Umbilical cord (tissue), 2 donors: ENCODE data around the gene ADCY4. TPM values are rescaled to one million over a fixed set of nuclear protein-coding genes. Genes with fewer than 3 reads are reported as not detected.
"Not testable (repeated sequence)": the region's sequence is repeated elsewhere in the genome, so short reads cannot be mapped to it uniquely, and the experiment has no call there.

Source experiments
- DNase-seq: peaks from one replicate; pipeline ENCODE4 v3.0.0-alpha.2; 2015; ENCODE audit warnings: low spot score
- total RNA-seq: library from RNA; depleted of rRNA; stranded (reverse); fragments of >200 nt; gene quantifications from one replicate; pipeline ENCODE4 v1.2.3, GENCODE V29; 2014; ENCODE audit warnings: low replicate concordance; ENCODE audit not compliant: insufficient read depth

ADCY4 gene
- total RNA-seq, 1 donor from 2014 or later, result 8.2 TPM

DNA sequence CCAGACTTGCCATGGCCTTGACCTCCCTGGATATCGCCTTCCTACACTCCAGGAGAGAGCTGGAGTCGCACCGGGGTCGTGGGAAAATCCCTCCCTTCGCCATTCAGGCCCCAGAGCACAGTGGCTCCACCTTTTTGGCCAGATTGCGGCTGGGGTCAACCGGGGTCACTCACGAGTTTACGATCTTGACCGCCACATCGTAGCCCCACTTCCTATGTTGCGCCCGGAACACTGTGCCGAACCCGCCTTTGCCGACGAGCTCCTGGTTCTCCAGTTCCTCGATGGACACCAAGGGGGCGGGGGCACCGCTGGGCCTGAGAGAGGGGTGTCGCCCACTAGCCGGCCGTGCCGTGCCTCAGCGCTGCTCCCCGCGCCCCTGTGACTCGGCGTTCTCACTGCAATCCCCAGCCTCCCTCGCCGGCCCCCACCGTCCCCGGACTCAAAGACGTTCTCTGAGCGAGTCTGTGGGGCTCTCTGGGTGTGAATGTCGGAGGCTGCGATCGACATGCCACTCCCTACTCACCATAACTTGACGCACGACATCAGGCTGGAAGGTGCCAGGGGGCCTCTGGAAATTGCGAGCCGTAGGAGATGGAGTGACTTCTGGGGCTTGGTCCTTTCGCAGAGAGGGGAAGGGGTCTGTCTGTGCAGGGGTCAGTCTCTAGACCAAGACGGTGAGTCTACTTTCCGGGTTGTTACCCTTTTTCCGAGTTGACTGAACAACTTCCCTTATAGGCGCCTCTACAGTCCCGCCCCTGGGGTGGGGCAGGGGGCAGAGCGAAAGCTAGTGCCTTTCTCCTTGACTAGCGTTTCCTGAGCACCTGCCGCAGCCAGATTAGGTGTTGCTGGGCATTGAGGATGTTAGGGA is 4.6 kb upstream of the ADCY4 start, which contains the start of gene RIPK3:
Gene RIPK3, minus strand, starts transcription at position 708 of the 868 bp plus-strand sequence. Its CDS starts 165 bp downstream, at position 543.
- DNase-seq, result peak; percentile 49

GRCh38 chr14:24338843-24339242 is 4.0 kb upstream of the ADCY4 start:
- no peak for DNase-seq

GRCh38 chr14:24337824-24338175 is 2.9 kb upstream of the ADCY4 start:
- DNase-seq, result no peak

DNA sequence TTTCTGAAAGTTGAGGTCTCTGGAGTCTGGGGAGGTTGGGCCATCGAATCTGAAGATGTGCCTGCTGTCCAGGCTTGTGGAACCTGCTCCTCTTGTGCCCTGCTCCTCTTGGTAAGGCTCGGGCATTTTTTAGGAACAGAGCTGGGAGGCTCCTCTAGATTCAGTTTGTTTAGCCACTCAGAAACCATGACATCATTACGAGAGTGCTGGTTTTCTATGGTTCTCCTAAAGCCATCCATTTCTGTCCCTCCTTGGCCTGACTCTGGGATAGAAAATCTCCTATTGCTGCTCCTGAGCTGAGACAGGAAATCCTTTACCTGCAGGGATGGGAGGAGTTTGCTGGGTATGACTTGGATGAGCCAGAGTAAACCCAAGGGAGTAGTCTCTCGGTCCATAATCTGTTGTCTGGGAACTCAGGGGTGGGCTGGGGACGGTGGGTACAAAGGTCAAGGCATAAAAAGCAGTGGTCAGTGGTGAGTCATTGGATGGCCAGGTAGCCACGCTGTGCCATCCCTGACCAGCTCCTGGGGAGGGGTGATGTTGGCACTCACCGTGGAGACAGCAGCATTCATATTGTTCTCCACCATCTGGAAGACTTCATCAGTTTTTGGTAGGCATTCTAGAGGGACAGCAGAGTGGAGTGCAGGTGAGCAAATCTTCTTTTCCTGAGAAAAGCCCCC is 2.4 kb upstream of the ADCY4 start:
- no peak for DNase-seq

GRCh38 chr14:24335461-24336171 is 745 bp upstream of the ADCY4 start:
- peak; percentile 56 for DNase-seq

GRCh38 chr14:24332268-24332993 is 2.4 kb downstream of the ADCY4 start:
- peak; percentile 71 for DNase-seq

- no peak for DNase-seq
These were observed 3.1 kb downstream of the ADCY4 start for GRCh38 chr14:24331731-24332267.

- no peak for DNase-seq
These were observed 3.7 kb downstream of the ADCY4 start for GRCh38 chr14:24330973-24331674.

DNA sequence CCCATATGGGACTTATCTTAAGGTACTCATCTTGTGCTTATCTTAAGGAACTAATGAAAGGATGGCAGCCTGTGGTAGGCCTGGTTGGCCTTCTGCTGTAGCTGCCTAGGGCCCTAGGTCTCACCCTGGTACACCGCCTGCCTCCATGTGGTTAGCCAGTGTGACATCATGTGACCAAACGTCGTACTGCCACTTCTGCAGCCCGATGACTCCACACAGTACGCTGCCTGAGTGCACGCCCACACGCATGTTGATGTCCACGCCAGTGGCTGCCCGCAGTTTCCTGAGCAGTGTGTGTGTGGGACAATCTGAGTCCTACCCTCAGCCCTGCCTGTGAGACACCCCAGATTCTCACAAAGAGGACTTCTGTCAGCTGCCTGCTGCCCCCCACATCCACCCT is 5.1 kb downstream of the ADCY4 start:
- DNase-seq, result no peak

DNA sequence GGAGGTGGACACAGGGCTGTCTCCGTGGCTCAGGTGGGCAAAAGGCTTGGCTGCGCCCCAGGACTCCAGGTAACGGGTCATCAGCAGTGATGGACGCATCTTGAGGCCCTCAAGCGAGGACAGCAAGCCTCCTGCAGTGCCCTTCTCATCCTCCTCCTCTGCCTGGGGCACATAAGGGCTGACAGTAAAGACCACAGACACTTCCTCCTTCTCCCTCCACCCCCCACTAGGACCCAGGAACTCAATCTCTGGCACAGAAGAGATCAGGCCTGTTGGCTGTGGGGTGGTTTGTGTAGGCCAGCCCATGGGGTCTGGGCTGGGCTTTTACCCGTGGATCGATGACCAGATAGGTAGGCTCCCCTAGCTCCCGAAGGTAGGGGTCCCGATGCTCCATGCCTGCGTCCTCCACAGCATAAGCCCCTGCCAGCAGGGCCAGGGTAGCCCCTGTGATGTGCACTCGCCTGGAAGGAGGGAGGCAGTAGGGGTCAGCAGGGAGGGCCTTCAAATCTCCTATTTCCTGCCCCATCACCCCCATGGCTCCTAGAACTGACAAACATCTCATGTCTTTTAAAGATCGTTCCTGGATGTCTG is 5.7 kb downstream of the ADCY4 start:
- DNase-seq, result no peak

DNA sequence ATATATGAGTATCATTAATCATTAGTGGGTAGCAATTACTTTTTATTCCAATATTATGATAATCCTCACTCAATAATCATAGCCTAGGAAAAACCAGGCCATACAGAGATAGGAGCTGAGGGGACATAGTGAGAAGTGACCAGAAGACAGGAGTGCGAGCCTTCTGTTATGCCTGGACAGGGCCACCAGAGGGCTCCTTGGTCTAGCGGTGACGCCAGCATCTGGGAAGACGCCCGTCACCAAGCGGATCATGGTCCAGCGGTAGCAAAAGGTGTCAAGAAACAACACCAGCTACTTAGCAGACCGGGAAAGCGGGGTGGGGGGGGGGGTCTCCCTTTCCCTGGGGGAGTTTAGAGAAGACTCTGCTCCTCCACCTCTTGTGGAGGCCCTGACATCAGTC is 7.0 kb downstream of the ADCY4 start:
- not testable (repeated sequence) for DNase-seq

- DNase-seq, result no peak
These were observed 7.6 kb downstream of the ADCY4 start for GRCh38 chr14:24327303-24327702.

GRCh38 chr14:24325963-24326362 is 8.9 kb downstream of the ADCY4 start:
- DNase-seq, result no peak

DNA sequence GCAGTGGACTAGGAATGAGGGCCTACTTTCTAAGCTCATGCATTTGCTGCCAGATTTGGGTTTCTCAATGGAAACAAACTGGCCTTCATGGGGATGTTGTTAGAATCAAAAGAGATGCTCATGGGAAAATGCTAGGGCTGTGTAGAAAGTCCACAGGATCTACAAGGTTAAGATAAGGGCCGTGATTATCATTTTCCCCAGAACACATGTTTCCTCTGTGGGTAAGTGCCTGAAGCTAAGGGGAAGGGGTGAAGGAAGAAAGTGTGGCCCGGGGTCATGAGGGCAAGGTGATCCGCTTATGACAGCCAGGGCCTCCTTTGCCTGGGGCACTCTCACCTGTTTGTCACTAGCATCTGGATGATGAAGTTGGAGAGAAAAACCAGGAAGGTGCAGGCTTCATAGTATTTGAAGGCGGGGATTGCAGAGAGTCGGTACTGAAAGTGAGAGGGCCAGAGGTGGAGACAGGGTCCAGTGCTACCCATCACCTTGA is 9.8 kb downstream of the ADCY4 start:
- DNase-seq, result no peak

DNA sequence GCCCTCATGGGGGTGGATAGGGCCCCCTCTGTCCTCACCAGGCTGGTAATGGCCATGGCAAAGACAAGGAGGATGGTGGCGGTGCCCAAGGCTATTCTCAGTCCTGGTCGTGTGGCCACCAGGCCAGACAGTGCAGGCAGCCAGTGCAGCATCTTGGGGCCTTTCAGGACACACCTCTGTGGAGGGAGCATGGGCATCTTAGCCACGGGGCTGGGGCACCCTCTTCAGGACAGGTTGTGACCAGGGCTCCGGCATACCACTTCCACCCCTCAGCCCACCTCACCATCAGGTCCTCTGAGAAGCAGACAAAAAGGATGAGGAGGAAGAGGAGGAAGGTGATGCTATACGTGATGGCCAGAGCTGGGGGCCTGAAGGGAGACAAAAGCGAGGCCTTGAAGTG is 10.8 kb downstream of the ADCY4 start:
- DNase-seq, result no peak

GRCh38 chr14:24323341-24323740 is 11.5 kb downstream of the ADCY4 start:
- DNase-seq, result no peak

DNA sequence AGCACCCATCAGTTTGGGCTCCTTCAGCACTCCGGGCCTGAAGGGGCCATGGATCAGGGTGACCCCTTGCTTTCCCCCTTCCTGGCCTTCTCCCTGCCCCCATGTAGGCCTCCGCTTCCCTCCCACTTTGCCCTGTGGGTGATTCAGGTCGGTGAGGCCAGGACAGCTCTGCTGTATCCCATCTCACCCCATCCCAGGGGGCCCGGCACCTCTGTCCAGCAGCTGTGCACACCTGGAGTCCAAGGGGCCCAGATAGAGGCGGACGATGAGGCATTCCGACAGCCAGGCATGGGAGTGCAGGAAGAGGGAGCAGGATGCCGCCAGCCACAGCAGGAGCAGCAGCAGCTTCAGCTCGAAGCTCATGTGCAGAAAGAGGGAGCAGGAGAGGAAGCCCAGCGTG is 12.2 kb downstream of the ADCY4 start:
- no peak for DNase-seq

GRCh38 chr14:24321212-24321975 is 13.5 kb downstream of the ADCY4 start:
- DNase-seq, result no peak

DNA sequence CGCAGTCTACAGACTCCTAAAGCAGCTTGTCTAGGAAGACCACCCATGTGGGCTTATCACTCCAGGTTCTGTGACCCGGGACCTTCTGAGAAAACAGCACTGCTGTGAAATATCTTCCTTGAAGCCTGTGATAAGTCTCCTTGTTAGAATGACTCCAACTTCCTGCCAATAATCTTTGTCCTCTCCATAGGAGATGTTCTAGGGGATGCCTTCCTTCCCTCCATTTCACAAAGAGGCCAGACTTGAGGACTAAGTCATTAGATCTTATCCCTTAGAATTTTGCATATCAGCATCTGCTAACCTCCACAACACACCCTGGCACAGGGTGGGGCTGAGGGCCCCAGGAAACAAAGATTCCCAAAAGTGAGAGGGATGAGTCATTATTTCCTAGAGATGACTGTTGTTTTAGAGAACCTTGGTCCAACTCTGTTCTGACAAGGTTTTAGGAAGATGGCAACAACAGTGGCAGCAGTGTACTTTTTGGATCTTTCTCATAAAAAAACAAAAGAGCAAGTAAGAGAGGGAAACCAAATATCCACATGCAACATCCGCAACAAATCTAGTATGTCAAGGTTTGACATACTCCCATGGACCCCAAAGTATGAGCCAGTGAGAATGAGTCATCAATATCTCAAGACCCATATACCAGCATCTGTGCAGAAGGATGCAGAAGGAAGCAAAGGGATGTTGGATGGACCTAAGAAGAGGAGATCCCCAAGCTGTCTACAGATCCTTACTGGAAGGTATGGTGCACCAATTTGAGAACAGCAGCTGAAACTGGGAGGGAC is 17.5 kb downstream of the ADCY4 start:
- no peak for DNase-seq
